Measurements from ENCODE around the gene STARD3.

DNA sequence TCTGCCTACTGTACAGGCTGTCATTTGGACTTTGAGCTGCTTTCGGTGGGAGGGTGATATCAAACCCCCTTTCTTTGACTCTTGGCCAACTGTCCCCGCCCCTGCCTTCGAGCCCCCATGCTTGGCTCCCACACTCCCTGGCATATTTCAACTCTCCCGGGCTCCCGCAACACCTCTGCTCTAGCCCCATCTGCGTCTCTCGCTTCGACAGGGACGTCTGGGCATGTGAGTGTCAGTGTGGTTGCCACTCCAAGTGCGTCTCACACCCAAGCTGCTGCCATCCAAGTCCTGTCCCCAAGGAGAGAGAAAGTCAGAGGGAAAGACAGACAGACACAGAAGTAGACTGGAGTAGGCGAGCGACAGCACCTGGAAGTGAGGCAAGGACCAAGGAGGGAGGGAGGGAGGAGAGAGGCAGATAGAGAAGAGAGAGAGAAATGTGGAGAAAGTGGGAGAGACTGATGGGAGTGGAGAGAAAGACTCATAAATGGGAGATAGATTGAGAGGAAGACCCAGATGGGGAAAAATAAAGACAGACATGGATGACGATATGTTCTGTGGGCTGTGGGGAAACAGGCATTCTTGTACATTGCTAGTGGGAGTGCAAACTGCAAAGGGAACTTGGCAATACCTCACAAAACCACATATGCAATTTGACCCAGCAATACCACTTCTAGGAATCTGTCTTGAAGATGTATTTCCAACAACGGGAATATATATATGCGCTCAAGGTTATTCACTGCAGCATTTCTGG, 11.8 kb downstream of the STARD3 start:
- TF ChIP-seq CTCF (IDR thresholded peaks at IDR 0.05) = no peak
- TF ChIP-seq POLR2A (IDR thresholded peaks at IDR 0.05) = no peak
- TF ChIP-seq POLR2AphosphoS5 (IDR thresholded peaks at IDR 0.05) = no peak
- TF ChIP-seq EP300 (IDR thresholded peaks at IDR 0.05) = no peak

Measured in upper lobe of left lung (tissue), 4 donors.